Astrocyte (in vitro differentiated cells and primary cell): ENCODE results near the gene SPON1. TPM values are rescaled to one million over a fixed set of nuclear protein-coding genes. Genes with fewer than 3 reads are reported as not detected.

Experiments used
- DNase-seq: peaks from one replicate; pipeline ENCODE4 v3.0.0-alpha.2; 2010; ENCODE audit warnings: low read depth
- FAIRE-seq: peaks from 2 replicates; lab custom pipeline; 2011; peaks lifted over from hg19 to GRCh38; lab: Jason Lieb, UNC
- H2AFZ ChIP-seq: 2 replicates; pipeline ENCODE4 v1.6.0; 2012; ENCODE audit warnings: low read depth, low read length, inconsistent platforms
- H3K27ac ChIP-seq: 2 replicates; pipeline ENCODE4 v1.5.1; 2011; ENCODE audit warnings: low read depth, low read length, inconsistent platforms
- H3K27me3 ChIP-seq: 2 replicates; pipeline ENCODE4 v1.6.0; 2011; ENCODE audit warnings: low read length, inconsistent platforms; ENCODE audit not compliant: insufficient read depth
- H3K36me3 ChIP-seq: 2 replicates; pipeline ENCODE4 v1.5.1; 2011; ENCODE audit warnings: low read length, inconsistent platforms; ENCODE audit not compliant: insufficient read depth
- H3K4me1 ChIP-seq: 2 replicates; pipeline ENCODE4 v1.5.1; 2011; ENCODE audit warnings: low read length, inconsistent platforms; ENCODE audit not compliant: insufficient read depth
- H3K4me2 ChIP-seq: 2 replicates; pipeline ENCODE4 v1.6.0; 2012; ENCODE audit warnings: low read length, inconsistent platforms
- H3K4me3 ChIP-seq: 2 replicates; pipeline ENCODE4 v1.5.1; 2011; ENCODE audit warnings: low read depth, mild to moderate bottlenecking, low read length, inconsistent platforms; ENCODE audit not compliant: insufficient read depth
- H3K79me2 ChIP-seq: 2 replicates; pipeline ENCODE4 v1.6.0; 2012; ENCODE audit warnings: mild to moderate bottlenecking, low read length, inconsistent platforms; ENCODE audit not compliant: insufficient read depth
- H3K9ac ChIP-seq: 2 replicates; pipeline ENCODE4 v1.6.0; 2012; ENCODE audit warnings: mild to moderate bottlenecking, low read length, inconsistent platforms
- H3K9me3 ChIP-seq: 2 replicates; pipeline ENCODE4 v1.5.1; 2012; ENCODE audit warnings: low read depth, mild to moderate bottlenecking, low read length, inconsistent platforms; ENCODE audit not compliant: insufficient read depth
- H4K20me1 ChIP-seq: 2 replicates; pipeline ENCODE4 v1.6.0; 2012; ENCODE audit warnings: low read length, inconsistent platforms; ENCODE audit not compliant: insufficient read depth
- H3K27ac Mint-ChIP-seq: one replicate; pipeline ENCODE4 v1.8.0; 2021; ENCODE audit warnings: mild to moderate bottlenecking, mixed read lengths; ENCODE audit not compliant: unreplicated experiment
- H3K27me3 Mint-ChIP-seq: one replicate; pipeline ENCODE4 v1.8.0; 2021; ENCODE audit warnings: low read depth, mixed read lengths; ENCODE audit not compliant: unreplicated experiment
- H3K36me3 Mint-ChIP-seq: one replicate; pipeline ENCODE4 v1.8.0; 2021; ENCODE audit warnings: low read depth, mixed read lengths; ENCODE audit not compliant: unreplicated experiment
- H3K4me1 Mint-ChIP-seq: one replicate; pipeline ENCODE4 v1.8.0; 2021; ENCODE audit warnings: low read depth, mixed read lengths; ENCODE audit not compliant: unreplicated experiment
- H3K4me3 Mint-ChIP-seq: one replicate; pipeline ENCODE4 v1.8.0; 2021; ENCODE audit warnings: mild to moderate bottlenecking, moderate library complexity, mixed read lengths; ENCODE audit not compliant: unreplicated experiment
- H3K9me3 Mint-ChIP-seq: one replicate; pipeline ENCODE4 v1.8.0; 2021; ENCODE audit warnings: mild to moderate bottlenecking, mixed read lengths; ENCODE audit not compliant: unreplicated experiment
- CTCF ChIP-seq: IDR thresholded peaks from 2 replicates; pipeline ENCODE4 v1.5.1; 2011; ENCODE audit warnings: low read depth, mild to moderate bottlenecking, inconsistent platforms, low read length, moderate library complexity; ENCODE audit not compliant: insufficient read depth
- EZH2 ChIP-seq: IDR thresholded peaks from 2 replicates; pipeline ENCODE4 v1.6.1; 2012; ENCODE audit warnings: mild to moderate bottlenecking, low read length, inconsistent platforms; ENCODE audit not compliant: insufficient read depth
- total RNA-seq: library from RNA; stranded (reverse); gene quantifications from 2 replicates; pipeline ENCODE4 v1.2.1, GENCODE V29; 2021

The SPON1 gene
- total RNA-seq, 1 donor from 2014 or later = 2.0 TPM

- Histone ChIP-seq H3K27me3 (no peaks in the 10 kb centered on the region), H3K4me1 (no peaks in the 10 kb centered on the region), H3K27ac (no peak overlapping the region), H3K36me3 (no peaks in the 10 kb centered on the region), H2AFZ (no peak overlapping the region), H3K4me3 (no peak overlapping the region), H3K4me2 (no peak overlapping the region), H3K9ac (no peak overlapping the region), H3K79me2 (no peaks in the 10 kb centered on the region), H4K20me1 (no peaks in the 10 kb centered on the region), H3K9me3 (no peaks in the 10 kb centered on the region)
- TF ChIP-seq CTCF (no peak), EZH2 (no peak)
- H3K27ac Mint-ChIP-seq = no peak overlapping the region
- FAIRE-seq (no peak), DNase-seq (no peak)
- H3K36me3 Mint-ChIP-seq = no peaks in the 10 kb centered on the region
- H3K4me3 Mint-ChIP-seq = no peak overlapping the region
- no peaks in the 10 kb centered on the region for H3K27me3 Mint-ChIP-seq
- H3K9me3 Mint-ChIP-seq = peaks cover 4% of the 10 kb centered on the region
- peaks cover 3% of the 10 kb centered on the region for H3K4me1 Mint-ChIP-seq
Observed at GRCh38 chr11:14124350-14124749, 161.8 kb downstream of the SPON1 start.

DNA sequence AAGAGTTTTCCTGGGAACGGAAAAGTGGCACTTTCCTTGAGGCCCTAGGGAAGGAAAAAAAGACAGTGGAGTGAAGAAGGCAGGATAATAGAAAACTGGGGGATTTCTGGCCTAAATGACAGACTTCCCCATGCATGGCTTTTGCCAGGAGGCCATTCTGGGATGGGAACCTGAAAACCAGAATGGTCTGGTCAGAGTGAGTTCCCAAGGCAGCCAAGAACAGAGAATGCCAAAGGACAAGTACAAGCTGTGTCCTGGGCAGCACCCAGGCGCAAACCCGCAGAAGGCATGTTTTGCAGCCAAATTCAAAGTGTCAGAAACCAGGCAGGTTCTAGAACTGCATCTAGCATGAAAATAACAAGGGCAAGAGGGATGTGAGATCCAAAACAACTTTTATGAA lies 162.4 kb downstream of the SPON1 start:
- Mint-ChIP-seq H3K36me3 (no peaks in the 10 kb centered on the region), H3K27me3 (no peaks in the 10 kb centered on the region), H3K9me3 (peaks cover 4% of the 10 kb centered on the region), H3K27ac (no peak overlapping the region), H3K4me3 (no peak overlapping the region), H3K4me1 (peaks cover 3% of the 10 kb centered on the region)
- FAIRE-seq (no peak), DNase-seq (no peak)
- Histone ChIP-seq H3K4me2 (no peak overlapping the region), H3K79me2 (no peaks in the 10 kb centered on the region), H4K20me1 (no peaks in the 10 kb centered on the region), H3K9ac (no peak overlapping the region), H2AFZ (no peak overlapping the region), H3K4me3 (no peak overlapping the region), H3K4me1 (no peaks in the 10 kb centered on the region), H3K9me3 (no peaks in the 10 kb centered on the region), H3K36me3 (no peaks in the 10 kb centered on the region), H3K27me3 (no peaks in the 10 kb centered on the region), H3K27ac (no peak overlapping the region)
- TF ChIP-seq CTCF = no peak
- no peak for TF ChIP-seq EZH2

GRCh38 chr11:14125529-14125928 lies 163.0 kb downstream of the SPON1 start:
- Mint-ChIP-seq H3K4me1 (peaks cover 3% of the 10 kb centered on the region), H3K27ac (no peak overlapping the region), H3K4me3 (no peak overlapping the region), H3K36me3 (no peaks in the 10 kb centered on the region), H3K9me3 (peaks cover 4% of the 10 kb centered on the region), H3K27me3 (no peaks in the 10 kb centered on the region)
- no peaks in the 10 kb centered on the region for H3K4me1 ChIP-seq
- H3K4me2 ChIP-seq = no peak overlapping the region
- TF ChIP-seq CTCF (no peak), EZH2 (no peak)
- H3K9ac ChIP-seq = no peak overlapping the region
- no peak overlapping the region for H3K27ac ChIP-seq
- no peaks in the 10 kb centered on the region for H3K79me2 ChIP-seq
- no peaks in the 10 kb centered on the region for H3K36me3 ChIP-seq
- H2AFZ ChIP-seq = no peak overlapping the region
- H4K20me1 ChIP-seq = no peaks in the 10 kb centered on the region
- H3K4me3 ChIP-seq = no peak overlapping the region
- DNase-seq (no peak), FAIRE-seq (no peak)
- no peaks in the 10 kb centered on the region for H3K9me3 ChIP-seq
- no peaks in the 10 kb centered on the region for H3K27me3 ChIP-seq
